ENCODE measurements around the gene GNAT3.

The GNAT3 gene

GRCh38 chr7:80526472-80526871 lies 14.6 kb upstream of the GNAT3 start:
- Histone ChIP-seq H3K4me3 (replicated peaks; ENCODE audit: insufficient read depth, low read length) (no peak overlapping the region), H3K27ac (replicated peaks) (no peak overlapping the region), H3K27me3 (ENCODE audit: insufficient read depth, poor library complexity, severe bottlenecking) (no peaks in the 10 kb centered on the region)
- TF ChIP-seq POLR2AphosphoS5 (IDR thresholded peaks at IDR 0.05; ENCODE audit: low read depth) (no peak), REST (IDR thresholded peaks at IDR 0.05; ENCODE audit: insufficient replicate concordance, low read depth) (no peak), SPI1 (IDR thresholded peaks at IDR 0.05; ENCODE audit: borderline replicate concordance, low read depth) (no peak), GABPA (IDR thresholded peaks at IDR 0.05; ENCODE audit: low read depth) (no peak)
- TF ChIP-seq, protein P1, sequence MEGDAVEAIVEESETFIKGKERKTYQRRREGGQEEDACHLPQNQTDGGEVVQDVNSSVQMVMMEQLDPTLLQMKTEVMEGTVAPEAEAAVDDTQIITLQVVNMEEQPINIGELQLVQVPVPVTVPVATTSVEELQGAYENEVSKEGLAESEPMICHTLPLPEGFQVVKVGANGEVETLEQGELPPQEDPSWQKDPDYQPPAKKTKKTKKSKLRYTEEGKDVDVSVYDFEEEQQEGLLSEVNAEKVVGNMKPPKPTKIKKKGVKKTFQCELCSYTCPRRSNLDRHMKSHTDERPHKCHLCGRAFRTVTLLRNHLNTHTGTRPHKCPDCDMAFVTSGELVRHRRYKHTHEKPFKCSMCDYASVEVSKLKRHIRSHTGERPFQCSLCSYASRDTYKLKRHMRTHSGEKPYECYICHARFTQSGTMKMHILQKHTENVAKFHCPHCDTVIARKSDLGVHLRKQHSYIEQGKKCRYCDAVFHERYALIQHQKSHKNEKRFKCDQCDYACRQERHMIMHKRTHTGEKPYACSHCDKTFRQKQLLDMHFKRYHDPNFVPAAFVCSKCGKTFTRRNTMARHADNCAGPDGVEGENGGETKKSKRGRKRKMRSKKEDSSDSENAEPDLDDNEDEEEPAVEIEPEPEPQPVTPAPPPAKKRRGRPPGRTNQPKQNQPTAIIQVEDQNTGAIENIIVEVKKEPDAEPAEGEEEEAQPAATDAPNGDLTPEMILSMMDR (IDR thresholded peaks at IDR 0.05; ENCODE audit: insufficient read depth, low read length): no peak
- no peak for DNase-seq (ENCODE audit: low read depth in 1 of 2, low spot score in 1 of 2)

DNA sequence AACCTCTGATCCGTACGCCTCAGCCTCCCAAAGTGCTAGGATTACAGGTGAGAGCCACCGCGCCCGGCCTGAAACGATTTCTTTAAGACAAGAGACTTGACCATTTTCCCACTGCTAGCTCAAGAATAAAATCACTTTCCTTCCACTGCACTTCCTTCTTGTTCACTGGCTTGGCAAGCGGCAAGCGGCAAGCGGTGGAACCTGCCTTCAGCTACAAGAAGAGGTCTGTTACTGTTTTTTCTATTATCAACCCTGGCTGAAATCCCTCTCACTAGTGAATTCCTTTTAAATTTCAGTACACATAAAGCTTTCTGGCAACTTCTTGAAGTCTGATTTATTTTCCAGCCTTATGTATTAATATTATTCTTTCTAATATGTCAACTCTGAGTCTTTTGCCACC lies 12.8 kb upstream of the GNAT3 start:
- Histone ChIP-seq H3K4me3 (replicated peaks; ENCODE audit: insufficient read depth, low read length) (no peak overlapping the region), H3K27me3 (ENCODE audit: insufficient read depth, poor library complexity, severe bottlenecking) (no peaks in the 10 kb centered on the region), H3K27ac (replicated peaks) (no peak overlapping the region)
- DNase-seq (ENCODE audit: low read depth in 1 of 2, low spot score in 1 of 2): no peak
- TF ChIP-seq SPI1 (IDR thresholded peaks at IDR 0.05; ENCODE audit: borderline replicate concordance, low read depth) (no peak), GABPA (IDR thresholded peaks at IDR 0.05; ENCODE audit: low read depth) (no peak), REST (IDR thresholded peaks at IDR 0.05; ENCODE audit: insufficient replicate concordance, low read depth) (no peak), POLR2AphosphoS5 (IDR thresholded peaks at IDR 0.05; ENCODE audit: low read depth) (no peak)
- TF ChIP-seq, protein P1 (IDR thresholded peaks at IDR 0.05; ENCODE audit: insufficient read depth, low read length): no peak

- TF ChIP-seq REST (IDR thresholded peaks at IDR 0.05; ENCODE audit: insufficient replicate concordance, low read depth): no peak
- TF ChIP-seq POLR2AphosphoS5 (IDR thresholded peaks at IDR 0.05; ENCODE audit: low read depth): no peak
- no peak for TF ChIP-seq GABPA (IDR thresholded peaks at IDR 0.05; ENCODE audit: low read depth)
- TF ChIP-seq SPI1 (IDR thresholded peaks at IDR 0.05; ENCODE audit: borderline replicate concordance, low read depth): no peak
- TF ChIP-seq, protein P1 (IDR thresholded peaks at IDR 0.05; ENCODE audit: insufficient read depth, low read length): no peak
Observed at GRCh38 chr7:80521809-80522208, 9.9 kb upstream of the GNAT3 start.

More at GRCh38 chr7:80521809-80522208, 9.9 kb upstream of the GNAT3 start:
- no peak for DNase-seq (ENCODE audit: low read depth in 1 of 2, low spot score in 1 of 2)
- Histone ChIP-seq H3K27me3 (ENCODE audit: insufficient read depth, poor library complexity, severe bottlenecking) (no peaks in the 10 kb centered on the region), H3K27ac (replicated peaks) (no peak overlapping the region), H3K4me3 (replicated peaks; ENCODE audit: insufficient read depth, low read length) (no peak overlapping the region)
